Peyer's patch (tissue), 4 donors: ENCODE measurements around the gene FAM161B. TPM values are rescaled to one million over a fixed set of nuclear protein-coding genes. Genes with fewer than 3 reads are reported as not detected.

Source experiments
- DNase-seq, 3 donors: peaks; one replicate each; pipeline ENCODE4 v3.0.0-alpha.2; 2017 to 2019
- H3K27ac ChIP-seq, 4 donors: fragments of 200-600 bp; sonication (generic); one replicate each; pipeline ENCODE4 v1.5.1; 2016 to 2019
- H3K27me3 ChIP-seq, 2 donors: fragments of 200-600 bp; sonication (generic); one replicate each; pipeline ENCODE4 v1.5.1; 2019
- H3K36me3 ChIP-seq, 3 donors: fragments of 200-600 bp; sonication (generic); one replicate each; pipeline ENCODE4 v1.5.1; 2016 to 2019
- H3K4me1 ChIP-seq, 4 donors: fragments of 200-600 bp; sonication (generic); one replicate each; pipeline ENCODE4 v1.5.1; 2016 to 2019
- H3K4me3 ChIP-seq, 4 donors: fragments of 200-600 bp; sonication (generic); 1 replicate in 3 of 4; 2 replicates in 1 of 4; pipeline ENCODE4 v1.5.1; 2016 to 2019; ENCODE audit warnings: mild to moderate bottlenecking in 1 of 4
- H3K9me3 ChIP-seq, 4 donors: fragments of 200-600 bp; sonication (generic); one replicate each; pipeline ENCODE4 v1.5.1; 2016 to 2019; ENCODE audit warnings: mild to moderate bottlenecking in 1 of 4
- CTCF ChIP-seq, 6 experiments: fragments of 450-650 bp in 4 of 6; fragments of 200-600 bp in 2 of 6; sonication (generic) in 1 of 6; IDR thresholded peaks; one replicate each; pipeline ENCODE4 v1.5.1; 2017 to 2019; ENCODE audit warnings: antibody characterized with exemption in 6 of 6, mild to moderate bottlenecking in 3 of 6, moderate library complexity in 1 of 6
- POLR2A ChIP-seq, 2 donors: fragments of 450-650 bp; IDR thresholded peaks; one replicate each; pipeline ENCODE4 v1.5.1; 2017; ENCODE audit warnings: antibody characterized with exemption in 2 of 2, mild to moderate bottlenecking in 2 of 2, moderate library complexity in 2 of 2
- total RNA-seq, 4 donors: library from RNA; depleted of rRNA; stranded (reverse); fragments of >200 nt; gene quantifications; one replicate each; pipeline ENCODE4 v1.1.0, GENCODE V29; 2016

The FAM161B gene
- total RNA-seq, 4 donors from 2014 or later: 1.7 to 12.9 (median 8.3) TPM

- Histone ChIP-seq H3K9me3 (no peaks in the 10 kb centered on the region), H3K4me1 (peaks cover 0 to 31% (median 0%) of the 10 kb centered on the region in 4 donors), H3K4me3 (no peak overlapping the region), H3K27me3 (no peaks in the 10 kb centered on the region), H3K36me3 (peaks cover 0 to 51% (median 0%) of the 10 kb centered on the region in 3 donors), H3K27ac (peak overlapping the region in 2 of 4 donors; percentile 59 to 64)
- TF ChIP-seq POLR2A (IDR thresholded peaks at IDR 0.05) (peak in 1 of 2 donors; percentile 42), CTCF (IDR thresholded peaks at IDR 0.05) (no peak)
- peak in 2 of 3 donors; percentile 69 to 84 for DNase-seq
These were observed 26.2 kb upstream of the FAM161B start for GRCh38 chr14:73976125-73976524.

- peaks cover 0 to 31% (median 0%) of the 10 kb centered on the region in 4 donors for H3K4me1 ChIP-seq
- H3K27ac ChIP-seq: no peak overlapping the region
- no peak for DNase-seq
- TF ChIP-seq CTCF (IDR thresholded peaks at IDR 0.05): no peak
- no peak for TF ChIP-seq POLR2A (IDR thresholded peaks at IDR 0.05)
- no peaks in the 10 kb centered on the region for H3K27me3 ChIP-seq
- no peaks in the 10 kb centered on the region for H3K9me3 ChIP-seq
- peaks cover 0 to 67% (median 0%) of the 10 kb centered on the region in 3 donors for H3K36me3 ChIP-seq
- H3K4me3 ChIP-seq: no peak overlapping the region
These were observed 23.6 kb upstream of the FAM161B start for GRCh38 chr14:73973497-73973896.

- Histone ChIP-seq H3K36me3 (peaks cover 0 to 84% (median 0%) of the 10 kb centered on the region in 3 donors), H3K4me3 (no peak overlapping the region), H3K4me1 (peaks cover 0 to 6% (median 0%) of the 10 kb centered on the region in 4 donors), H3K9me3 (no peaks in the 10 kb centered on the region), H3K27ac (no peak overlapping the region), H3K27me3 (no peaks in the 10 kb centered on the region)
- no peak for DNase-seq
- TF ChIP-seq CTCF (IDR thresholded peaks at IDR 0.05): no peak
- no peak for TF ChIP-seq POLR2A (IDR thresholded peaks at IDR 0.05)
These were observed 19.0 kb upstream of the FAM161B start for GRCh38 chr14:73968885-73969284.

GRCh38 chr14:73965216-73965615 is 15.3 kb upstream of the FAM161B start:
- H3K9me3 ChIP-seq: no peaks in the 10 kb centered on the region
- no peak overlapping the region for H3K27ac ChIP-seq
- H3K4me1 ChIP-seq: no peaks in the 10 kb centered on the region
- TF ChIP-seq CTCF (IDR thresholded peaks at IDR 0.05): no peak
- no peak for TF ChIP-seq POLR2A (IDR thresholded peaks at IDR 0.05)
- H3K27me3 ChIP-seq: no peaks in the 10 kb centered on the region
- DNase-seq: no peak
- H3K36me3 ChIP-seq: peaks cover 0 to 88% (median 0%) of the 10 kb centered on the region in 3 donors
- H3K4me3 ChIP-seq: no peak overlapping the region

- no peaks in the 10 kb centered on the region for H3K27me3 ChIP-seq
- no peak overlapping the region for H3K27ac ChIP-seq
- TF ChIP-seq CTCF (IDR thresholded peaks at IDR 0.05) (no peak), POLR2A (IDR thresholded peaks at IDR 0.05) (no peak)
- H3K9me3 ChIP-seq: no peaks in the 10 kb centered on the region
- H3K36me3 ChIP-seq: peaks cover 0 to 95% (median 0%) of the 10 kb centered on the region in 3 donors
- no peak overlapping the region for H3K4me3 ChIP-seq
- DNase-seq: no peak
- H3K4me1 ChIP-seq: no peaks in the 10 kb centered on the region
These were observed 11.3 kb upstream of the FAM161B start for GRCh38 chr14:73961192-73961591.

GRCh38 chr14:73958591-73958990 is 8.7 kb upstream of the FAM161B start:
- TF ChIP-seq CTCF (IDR thresholded peaks at IDR 0.05) (no peak), POLR2A (IDR thresholded peaks at IDR 0.05) (no peak)
- Histone ChIP-seq H3K27me3 (no peaks in the 10 kb centered on the region), H3K4me3 (no peak overlapping the region), H3K4me1 (no peaks in the 10 kb centered on the region), H3K27ac (no peak overlapping the region), H3K36me3 (peaks cover 0 to 96% (median 0%) of the 10 kb centered on the region in 3 donors), H3K9me3 (no peaks in the 10 kb centered on the region)
- DNase-seq: no peak
